ENCODE results near the gene ESRRB.

The ESRRB gene

GRCh38 chr14:76413106-76413961 lies 37.4 kb downstream of the ESRRB start:
- no peak for DNase-seq

- DNase-seq: no peak
These were observed 38.1 kb downstream of the ESRRB start for GRCh38 chr14:76413962-76414600.

GRCh38 chr14:76419399-76419798 lies 43.5 kb downstream of the ESRRB start:
- no peak for DNase-seq

- DNase-seq: no peak
These were observed 44.9 kb downstream of the ESRRB start for GRCh38 chr14:76420827-76421226.

- DNase-seq: no peak
These were observed 45.7 kb downstream of the ESRRB start for GRCh38 chr14:76421662-76422061.

GRCh38 chr14:76422662-76423061 lies 46.7 kb downstream of the ESRRB start:
- DNase-seq: no peak

GRCh38 chr14:76423534-76423933 lies 47.6 kb downstream of the ESRRB start:
- no peak for DNase-seq

GRCh38 chr14:76424359-76424758 lies 48.4 kb downstream of the ESRRB start:
- DNase-seq: no peak

GRCh38 chr14:76426161-76426696 lies 50.3 kb downstream of the ESRRB start:
- no peak for DNase-seq

- DNase-seq: no peak
These were observed 52.7 kb downstream of the ESRRB start for GRCh38 chr14:76428611-76429010.

GRCh38 chr14:76430017-76430416 lies 54.1 kb downstream of the ESRRB start:
- no peak for DNase-seq

- DNase-seq: no peak
These were observed 54.6 kb downstream of the ESRRB start for GRCh38 chr14:76430475-76430980.

GRCh38 chr14:76431538-76431937 lies 55.6 kb downstream of the ESRRB start:
- DNase-seq: no peak

- DNase-seq: no peak
These were observed 57.2 kb downstream of the ESRRB start for GRCh38 chr14:76432827-76433752.

GRCh38 chr14:76434220-76434619 lies 58.3 kb downstream of the ESRRB start:
- DNase-seq: no peak

GRCh38 chr14:76439237-76439775 lies 63.4 kb downstream of the ESRRB start:
- DNase-seq: no peak

- no peak for DNase-seq
These were observed 70.5 kb downstream of the ESRRB start for GRCh38 chr14:76446486-76446885.

- no peak for DNase-seq
These were observed 71.0 kb downstream of the ESRRB start for GRCh38 chr14:76446921-76447320.

- DNase-seq: no peak
These were observed 74.5 kb downstream of the ESRRB start for GRCh38 chr14:76450476-76450875.

- DNase-seq: no peak
These were observed 80.3 kb downstream of the ESRRB start for GRCh38 chr14:76456200-76456599.

GRCh38 chr14:76456891-76457586 lies 81.1 kb downstream of the ESRRB start:
- DNase-seq: no peak

GRCh38 chr14:76457841-76458240 lies 81.9 kb downstream of the ESRRB start:
- no peak for DNase-seq

Data from NCI-H2081 treated with DMSO at 0.1 percent for 48 hours (cell line).